HCT116 (cell line): ENCODE measurements around the gene WFDC8. TPM values are rescaled to one million over a fixed set of nuclear protein-coding genes. Genes with fewer than 3 reads are reported as not detected.

Experiments used
- ATAC-seq: fragments of 200-7000 bp; cut with Tn5 transposase; 2 replicates; pipeline ENCODE4 v1.9.1; 2020; ENCODE audit warnings: mild to moderate bottlenecking, moderate library complexity
- BruUV-seq: library from RNA; stranded (reverse); fragments of 400-500 nt; replicated peaks from 2 replicates; lab custom pipeline; 2021; lab: Mats Ljungman, UMichigan
- CTCF ChIA-PET: fragments of 300-600 bp; sonication (Branson Sonifier 250); formaldehyde crosslinking; loops from one replicate; lab custom pipeline; 2021; ENCODE audit warnings: antibody characterized with exemption; lab: Charles Lee
- POLR2A ChIA-PET: fragments of 300-600, 350-600 bp; sonication (Branson Sonifier 250); formaldehyde crosslinking; loops from one replicate; lab custom pipeline; 2021; ENCODE audit warnings: antibody characterized with exemption; lab: Charles Lee
- RAD21 ChIA-PET, 2 experiments: fragments of 300-600 bp; sonication (Branson Sonifier 250); formaldehyde crosslinking; loops; one replicate each; lab custom pipeline; 2023; ENCODE audit warnings: low total read pairs in 2 of 2; ENCODE audit not compliant: uncharacterized antibody in 2 of 2, unreplicated experiment in 2 of 2, low non-redundant PET in 1 of 2; lab: Charles Lee
- DNase-seq: peaks from one replicate; pipeline ENCODE4 v3.0.0-alpha.2; 2010; ENCODE audit warnings: low read depth, low spot score
- H2AFZ ChIP-seq: fragments of 200-600 bp; shearing (Covaris generic), sonication (generic); 2 replicates; pipeline ENCODE4 v1.6.1; 2017; ENCODE audit warnings: low read depth, mixed run types, mixed read lengths, antibody characterized with exemption, low read length; ENCODE audit not compliant: poor library complexity, severe bottlenecking
- H3K27ac ChIP-seq: 2 replicates; pipeline ENCODE4 v1.5.1; 2012; ENCODE audit warnings: low read depth, low read length
- H3K27me3 ChIP-seq: fragments of 200-600 bp; sonication (generic); 2 replicates; pipeline ENCODE4 v1.6.1; 2016; ENCODE audit warnings: mixed run types, low read length, mixed read lengths; ENCODE audit not compliant: insufficient read depth
- H3K36me3 ChIP-seq, 2 experiments: fragments of 200-500 bp in 1 of 2; fragments of 200-600 bp in 1 of 2; sonication (Bioruptor generic) in 1 of 2; sonication (generic) in 1 of 2; 2 replicates each; pipeline versions ENCODE4 v1.5.1 to v1.6.1; 2014 to 2016; ENCODE audit warnings: low read length in 2 of 2, inconsistent platforms in 1 of 2, mixed read lengths in 1 of 2, mixed run types in 1 of 2; ENCODE audit not compliant: insufficient read depth in 2 of 2, control insufficient read depth in 1 of 2
- H3K4me1 ChIP-seq, 2 experiments: fragments of 200-600 bp in 1 of 2; sonication (generic) in 1 of 2; 2 replicates each; pipeline versions ENCODE4 v1.5.1 to v1.6.1; 2012 to 2017; ENCODE audit warnings: low read length in 2 of 2, inconsistent platforms in 1 of 2, mild to moderate bottlenecking in 1 of 2, mixed read lengths in 1 of 2, mixed run types in 1 of 2, moderate library complexity in 1 of 2; ENCODE audit not compliant: insufficient read depth in 2 of 2, control insufficient read depth in 1 of 2
- H3K4me2 ChIP-seq: fragments of 200-600 bp; sonication (generic); 2 replicates; pipeline ENCODE4 v1.6.1; 2017; ENCODE audit warnings: mixed run types, low read length, mixed read lengths
- H3K4me3 ChIP-seq, 2 experiments: fragments of 200-600 bp in 1 of 2; sonication (generic) in 1 of 2; replicated peaks in 1 of 2; 2 replicates each; pipeline ENCODE4 v1.5.1; 2011 to 2016; ENCODE audit warnings: low read length in 2 of 2, control low read depth in 1 of 2, low read depth in 1 of 2, mild to moderate bottlenecking in 1 of 2, mixed read lengths in 1 of 2, mixed run types in 1 of 2
- H3K79me2 ChIP-seq: fragments of 200-600 bp; sonication (generic); 2 replicates; pipeline ENCODE4 v1.6.1; 2017; ENCODE audit warnings: mild to moderate bottlenecking, mixed run types, low read length, moderate library complexity, mixed read lengths; ENCODE audit not compliant: insufficient read depth
- H3K9ac ChIP-seq: fragments of 200-600 bp; sonication (generic); 2 replicates; pipeline ENCODE4 v1.6.1; 2016; ENCODE audit warnings: low read length, mixed read lengths
- H3K9me2 ChIP-seq: fragments of 200-600 bp; sonication (generic), shearing (Covaris generic); 2 replicates; pipeline ENCODE4 v1.6.1; 2017; ENCODE audit warnings: mixed run types, mild to moderate bottlenecking, moderate library complexity; ENCODE audit not compliant: insufficient read depth
- H3K9me3 ChIP-seq, 2 experiments: fragments of 200-500 bp in 1 of 2; fragments of 200-600 bp in 1 of 2; sonication (Bioruptor generic) in 1 of 2; sonication (generic) in 1 of 2; 2 replicates each; pipeline ENCODE4 v1.6.1; 2014 to 2017; ENCODE audit warnings: low read length in 2 of 2, mixed read lengths in 2 of 2, inconsistent platforms in 1 of 2, low read depth in 1 of 2, mild to moderate bottlenecking in 1 of 2, mixed run types in 1 of 2, moderate library complexity in 1 of 2; ENCODE audit not compliant: control insufficient read depth in 1 of 2, insufficient read depth in 1 of 2
- H4K20me1 ChIP-seq: fragments of 200-600 bp; sonication (generic), shearing (Covaris generic); 2 replicates; pipeline ENCODE4 v1.6.1; 2017; ENCODE audit warnings: mixed run types, mild to moderate bottlenecking, moderate library complexity; ENCODE audit not compliant: insufficient read depth
- CEBPB ChIP-seq: IDR thresholded peaks from 2 replicates; pipeline ENCODE4 v1.6.1; 2012; ENCODE audit warnings: low read depth
- POLR2A ChIP-seq: IDR thresholded peaks from 2 replicates; pipeline ENCODE4 v1.7.0; 2011; ENCODE audit warnings: borderline replicate concordance; ENCODE audit not compliant: insufficient read depth, insufficient read length; ENCODE audit errors: extremely low read depth
- RAD21 ChIP-seq: IDR thresholded peaks from 2 replicates; pipeline ENCODE4 v1.6.1; 2012; ENCODE audit warnings: low read depth, mild to moderate bottlenecking
- SP1 ChIP-seq: IDR thresholded peaks from 2 replicates; pipeline ENCODE4 v1.6.1; 2012; ENCODE audit warnings: low read depth
- SRF ChIP-seq: IDR thresholded peaks from 2 replicates; pipeline ENCODE4 v1.6.1; 2012; ENCODE audit warnings: low read depth
- TCF7L2 ChIP-seq: IDR thresholded peaks from 2 replicates; pipeline ENCODE4 v1.7.0; 2011; ENCODE audit warnings: borderline replicate concordance, inconsistent platforms; ENCODE audit not compliant: insufficient read depth, insufficient read length; ENCODE audit errors: extremely low read depth
- YY1 ChIP-seq: IDR thresholded peaks from 2 replicates; pipeline ENCODE4 v1.6.1; 2011; ENCODE audit warnings: low read length, low read depth, moderate library complexity, mild to moderate bottlenecking; ENCODE audit not compliant: insufficient replicate concordance; ENCODE audit errors: extremely low read depth
- intact Hi-C: fragments of 100-400 bp; cut with micrococcal nuclease; formaldehyde crosslinking; loops from 2 replicates; pipeline ENCODE4 v1.10.0; 2022
- total RNA-seq: library from RNA; stranded (reverse); gene quantifications from one replicate; pipeline ENCODE4 v1.2.1, GENCODE V29; 2021; ENCODE audit not compliant: unreplicated experiment
- TF ChIP-seq, protein P1 (sequence below): IDR thresholded peaks from 2 replicates; pipeline ENCODE4 v1.6.1; 2012
- TF ChIP-seq, protein P2 (sequence below): IDR thresholded peaks from 2 replicates; pipeline ENCODE4 v1.6.1; 2011; ENCODE audit warnings: mild to moderate bottlenecking, low read length, moderate library complexity; ENCODE audit not compliant: insufficient replicate concordance; ENCODE audit errors: extremely low read depth
- TF ChIP-seq, protein P3 (sequence below): IDR thresholded peaks from 2 replicates; pipeline ENCODE4 v1.6.1; 2012; ENCODE audit warnings: low read depth

Gene WFDC8
- total RNA-seq, 1 experiment from 2014 or later, result not detected

DNA sequence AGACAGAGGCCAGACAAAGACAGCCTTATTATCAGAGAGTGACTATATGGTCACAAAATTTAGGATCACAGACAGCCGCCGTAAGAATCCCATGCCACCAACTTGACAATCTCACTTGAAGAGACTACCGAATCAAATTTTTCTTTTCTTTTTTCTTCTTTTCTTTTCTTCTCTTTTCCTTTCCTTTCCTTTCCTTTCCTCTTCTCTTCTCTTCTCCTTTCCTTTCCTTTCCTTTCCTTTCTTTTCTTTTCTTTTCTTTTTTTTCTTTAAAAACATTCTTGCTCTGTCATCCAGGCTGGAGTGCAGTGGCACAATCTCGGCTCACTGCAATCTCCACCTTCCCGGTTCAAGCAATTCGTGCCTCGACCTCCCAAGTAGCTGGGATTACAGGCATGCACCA lies 30.7 kb downstream of the WFDC8 start:
- H3K27me3 ChIP-seq, result peaks cover 28% of the 10 kb centered on the region; the same call in 1 of the 2 replicates
- H4K20me1 ChIP-seq, result no peaks in the 10 kb centered on the region
- RAD21 ChIA-PET, result interaction anchor here in 1 of 2 experiments (1.5 kb wide), 1 partner anchor 223 kb away, joined by 3 read pairs; no protein-coding TSS in a partner anchor
- no peaks in the 10 kb centered on the region for H3K9me3 ChIP-seq
- H2AFZ ChIP-seq, result no peak overlapping the region
- CTCF ChIA-PET, result interaction anchor here (3.2 kb wide), 1 partner anchor 222 kb away, joined by 23 read pairs; no protein-coding TSS in a partner anchor
- intact Hi-C loops, result loop anchor here (5.0 to 10.0 kb wide), 3 partner anchors 204 to 416 kb away; partner anchors contain the start of gene PCIF1
- no peaks in the 10 kb centered on the region for H3K9me2 ChIP-seq
- POLR2A ChIA-PET, result no interaction called here
- H3K27ac ChIP-seq, result no peak overlapping the region
- no peaks in the 10 kb centered on the region for H3K4me1 ChIP-seq
- H3K36me3 ChIP-seq, result no peaks in the 10 kb centered on the region
- BruUV-seq, result no TSS peak
- no peak overlapping the region for H3K4me3 ChIP-seq
- no peaks in the 10 kb centered on the region for H3K79me2 ChIP-seq
- ATAC-seq (no peak), DNase-seq (no peak)
- no peak for TF ChIP-seq RAD21
- TF ChIP-seq SRF, result no peak
- no peak for TF ChIP-seq CEBPB
- TF ChIP-seq, protein P1, sequence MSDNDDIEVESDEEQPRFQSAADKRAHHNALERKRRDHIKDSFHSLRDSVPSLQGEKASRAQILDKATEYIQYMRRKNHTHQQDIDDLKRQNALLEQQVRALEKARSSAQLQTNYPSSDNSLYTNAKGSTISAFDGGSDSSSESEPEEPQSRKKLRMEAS, result no peak
- no peak for TF ChIP-seq SP1
- no peak for TF ChIP-seq YY1
- TF ChIP-seq TCF7L2, result no peak
- TF ChIP-seq POLR2A, result no peak
- TF ChIP-seq, protein P2, sequence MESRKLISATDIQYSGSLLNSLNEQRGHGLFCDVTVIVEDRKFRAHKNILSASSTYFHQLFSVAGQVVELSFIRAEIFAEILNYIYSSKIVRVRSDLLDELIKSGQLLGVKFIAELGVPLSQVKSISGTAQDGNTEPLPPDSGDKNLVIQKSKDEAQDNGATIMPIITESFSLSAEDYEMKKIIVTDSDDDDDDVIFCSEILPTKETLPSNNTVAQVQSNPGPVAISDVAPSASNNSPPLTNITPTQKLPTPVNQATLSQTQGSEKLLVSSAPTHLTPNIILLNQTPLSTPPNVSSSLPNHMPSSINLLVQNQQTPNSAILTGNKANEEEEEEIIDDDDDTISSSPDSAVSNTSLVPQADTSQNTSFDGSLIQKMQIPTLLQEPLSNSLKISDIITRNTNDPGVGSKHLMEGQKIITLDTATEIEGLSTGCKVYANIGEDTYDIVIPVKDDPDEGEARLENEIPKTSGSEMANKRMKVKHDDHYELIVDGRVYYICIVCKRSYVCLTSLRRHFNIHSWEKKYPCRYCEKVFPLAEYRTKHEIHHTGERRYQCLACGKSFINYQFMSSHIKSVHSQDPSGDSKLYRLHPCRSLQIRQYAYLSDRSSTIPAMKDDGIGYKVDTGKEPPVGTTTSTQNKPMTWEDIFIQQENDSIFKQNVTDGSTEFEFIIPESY, result no peak
- TF ChIP-seq, protein P3, sequence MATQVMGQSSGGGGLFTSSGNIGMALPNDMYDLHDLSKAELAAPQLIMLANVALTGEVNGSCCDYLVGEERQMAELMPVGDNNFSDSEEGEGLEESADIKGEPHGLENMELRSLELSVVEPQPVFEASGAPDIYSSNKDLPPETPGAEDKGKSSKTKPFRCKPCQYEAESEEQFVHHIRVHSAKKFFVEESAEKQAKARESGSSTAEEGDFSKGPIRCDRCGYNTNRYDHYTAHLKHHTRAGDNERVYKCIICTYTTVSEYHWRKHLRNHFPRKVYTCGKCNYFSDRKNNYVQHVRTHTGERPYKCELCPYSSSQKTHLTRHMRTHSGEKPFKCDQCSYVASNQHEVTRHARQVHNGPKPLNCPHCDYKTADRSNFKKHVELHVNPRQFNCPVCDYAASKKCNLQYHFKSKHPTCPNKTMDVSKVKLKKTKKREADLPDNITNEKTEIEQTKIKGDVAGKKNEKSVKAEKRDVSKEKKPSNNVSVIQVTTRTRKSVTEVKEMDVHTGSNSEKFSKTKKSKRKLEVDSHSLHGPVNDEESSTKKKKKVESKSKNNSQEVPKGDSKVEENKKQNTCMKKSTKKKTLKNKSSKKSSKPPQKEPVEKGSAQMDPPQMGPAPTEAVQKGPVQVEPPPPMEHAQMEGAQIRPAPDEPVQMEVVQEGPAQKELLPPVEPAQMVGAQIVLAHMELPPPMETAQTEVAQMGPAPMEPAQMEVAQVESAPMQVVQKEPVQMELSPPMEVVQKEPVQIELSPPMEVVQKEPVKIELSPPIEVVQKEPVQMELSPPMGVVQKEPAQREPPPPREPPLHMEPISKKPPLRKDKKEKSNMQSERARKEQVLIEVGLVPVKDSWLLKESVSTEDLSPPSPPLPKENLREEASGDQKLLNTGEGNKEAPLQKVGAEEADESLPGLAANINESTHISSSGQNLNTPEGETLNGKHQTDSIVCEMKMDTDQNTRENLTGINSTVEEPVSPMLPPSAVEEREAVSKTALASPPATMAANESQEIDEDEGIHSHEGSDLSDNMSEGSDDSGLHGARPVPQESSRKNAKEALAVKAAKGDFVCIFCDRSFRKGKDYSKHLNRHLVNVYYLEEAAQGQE, result no peak
- no peak overlapping the region for H3K4me2 ChIP-seq
- no peak overlapping the region for H3K9ac ChIP-seq
